HEK293T (cell line): ENCODE results near the gene PRDM15.

Source experiments
- ARNT ChIP-seq: fragments of 450-650 bp; IDR thresholded peaks from 2 replicates; pipeline ENCODE4 v1.6.1; 2017; ENCODE audit warnings: mild to moderate bottlenecking
- CTBP1 ChIP-seq: fragments of 450-650 bp; IDR thresholded peaks from 2 replicates; pipeline ENCODE4 v1.6.1; 2016; ENCODE audit warnings: borderline replicate concordance
- ELF4 ChIP-seq: fragments of 450-650 bp; IDR thresholded peaks from 2 replicates; pipeline ENCODE4 v1.6.1; 2017; ENCODE audit warnings: antibody characterized with exemption
- FOXA1 ChIP-seq: fragments of 450-650 bp; IDR thresholded peaks from 2 replicates; pipeline ENCODE4 v1.6.1; 2016; ENCODE audit warnings: mild to moderate bottlenecking
- FOXK2 ChIP-seq: fragments of 450-650 bp; IDR thresholded peaks from 2 replicates; pipeline ENCODE4 v1.6.1; 2016; ENCODE audit warnings: mild to moderate bottlenecking
- FOXM1 ChIP-seq: fragments of 450-650 bp; IDR thresholded peaks from 2 replicates; pipeline ENCODE4 v1.6.1; 2017; ENCODE audit warnings: mild to moderate bottlenecking, borderline replicate concordance
- HDGF ChIP-seq: fragments of 450-650 bp; IDR thresholded peaks from 2 replicates; pipeline ENCODE4 v1.6.1; 2017; ENCODE audit warnings: antibody characterized with exemption, borderline replicate concordance
- LEF1 ChIP-seq: fragments of 450-650 bp; IDR thresholded peaks from 2 replicates; pipeline ENCODE4 v1.6.1; 2017; ENCODE audit warnings: mild to moderate bottlenecking, borderline replicate concordance
- NFRKB ChIP-seq: fragments of 450-650 bp; IDR thresholded peaks from 2 replicates; pipeline ENCODE4 v1.6.1; 2016; ENCODE audit warnings: mild to moderate bottlenecking, moderate library complexity
- SP1 ChIP-seq: fragments of 450-650 bp; IDR thresholded peaks from 2 replicates; pipeline ENCODE4 v1.6.1; 2017
- SUZ12 ChIP-seq: fragments of 450-650 bp; IDR thresholded peaks from 2 replicates; pipeline ENCODE4 v1.6.1; 2016; ENCODE audit warnings: mild to moderate bottlenecking
- TARDBP ChIP-seq: fragments of 450-650 bp; IDR thresholded peaks from 2 replicates; pipeline ENCODE4 v1.6.1; 2016
- ZNF384 ChIP-seq: fragments of 450-650 bp; IDR thresholded peaks from 2 replicates; pipeline ENCODE4 v1.6.1; 2016

- TF ChIP-seq TARDBP = no peak
- TF ChIP-seq SP1 = no peak
- TF ChIP-seq SUZ12 = no peak
- TF ChIP-seq LEF1 = no peak
- no peak for TF ChIP-seq NFRKB
- TF ChIP-seq FOXA1 = no peak
- TF ChIP-seq ELF4 = no peak
- TF ChIP-seq ARNT = no peak
- TF ChIP-seq CTBP1 = no peak
- no peak for TF ChIP-seq FOXK2
- TF ChIP-seq HDGF = no peak
- TF ChIP-seq ZNF384 = no peak
- TF ChIP-seq FOXM1 = no peak
Observed at GRCh38 chr21:41796476-41797080, 82.6 kb downstream of the PRDM15 start.
